Suprapubic skin (tissue), 4 donors: ENCODE results near the gene DNAJB5. TPM values are rescaled to one million over a fixed set of nuclear protein-coding genes. Genes with fewer than 3 reads are reported as not detected.

Source experiments
- DNase-seq, 2 donors: peaks; one replicate each; pipeline ENCODE4 v3.0.0-alpha.2; 2019; ENCODE audit warnings: low spot score in 2 of 2
- H3K27ac ChIP-seq: fragments of 200-600 bp; sonication (generic); one replicate; pipeline ENCODE4 v1.5.1; 2019
- H3K27me3 ChIP-seq: fragments of 200-600 bp; sonication (generic); one replicate; pipeline ENCODE4 v1.5.1; 2019
- H3K36me3 ChIP-seq: fragments of 200-600 bp; sonication (generic); one replicate; pipeline ENCODE4 v1.5.1; 2019
- H3K4me1 ChIP-seq: fragments of 200-600 bp; sonication (generic); one replicate; pipeline ENCODE4 v1.5.1; 2019
- H3K4me3 ChIP-seq: fragments of 200-600 bp; sonication (generic); one replicate; pipeline ENCODE4 v1.5.1; 2019; ENCODE audit warnings: mild to moderate bottlenecking
- H3K9me3 ChIP-seq: fragments of 200-600 bp; sonication (generic); one replicate; pipeline ENCODE4 v1.5.1; 2019
- CTCF ChIP-seq, 2 donors: fragments of 200-600 bp in 1 of 2; fragments of 450-650 bp in 1 of 2; sonication (generic) in 1 of 2; IDR thresholded peaks; one replicate each; pipeline ENCODE4 v1.5.1; 2016 to 2019; ENCODE audit warnings: antibody characterized with exemption in 2 of 2, mild to moderate bottlenecking in 1 of 2, moderate library complexity in 1 of 2
- EP300 ChIP-seq: sonication (generic); formaldehyde crosslinking; IDR thresholded peaks from one replicate; pipeline ENCODE4 v1.6.1; 2017; ENCODE audit warnings: antibody characterized with exemption
- POLR2A ChIP-seq, 2 donors: fragments of 450-650 bp; IDR thresholded peaks; one replicate each; pipeline ENCODE4 v1.6.1; 2017; ENCODE audit warnings: antibody characterized with exemption in 2 of 2, mild to moderate bottlenecking in 2 of 2, moderate library complexity in 2 of 2
- POLR2AphosphoS5 ChIP-seq, 3 donors: sonication (generic); formaldehyde crosslinking; IDR thresholded peaks; one replicate each; pipeline ENCODE4 v1.6.1; 2017; ENCODE audit warnings: antibody characterized with exemption in 3 of 3
- WGBS: methylation state at CpG from one replicate; pipeline ENCODE4 v1.1.5; 2018; 5-methylcytosine and 5-hydroxymethylcytosine counted together
- total RNA-seq, 4 donors: library from RNA; depleted of rRNA; stranded (reverse); fragments of >200 nt; gene quantifications; one replicate each; pipeline ENCODE4 v1.1.0, GENCODE V29; 2016

DNAJB5 gene
- total RNA-seq, 4 donors from 2014 or later = 0.98 to 4.7 (median 1.6) TPM

- Histone ChIP-seq H3K27me3 (no peaks in the 10 kb centered on the region), H3K4me1 (peaks cover 21% of the 10 kb centered on the region), H3K4me3 (no peak overlapping the region), H3K9me3 (no peaks in the 10 kb centered on the region), H3K36me3 (no peaks in the 10 kb centered on the region), H3K27ac (no peak overlapping the region)
- no peak for DNase-seq
- 0% methylated on average over 1 of the region's 1 CpG for WGBS
- TF ChIP-seq CTCF (IDR thresholded peaks at IDR 0.05) (no peak), POLR2AphosphoS5 (IDR thresholded peaks at IDR 0.05) (no peak), POLR2A (IDR thresholded peaks at IDR 0.05) (no peak), EP300 (no peak)
Observed at GRCh38 chr9:34984049-34984448, 5.5 kb upstream of the DNAJB5 start.

GRCh38 chr9:34985311-34985899, 4.1 kb upstream of the DNAJB5 start:
- Histone ChIP-seq H3K36me3 (no peaks in the 10 kb centered on the region), H3K27ac (no peak overlapping the region), H3K4me3 (no peak overlapping the region), H3K27me3 (no peaks in the 10 kb centered on the region), H3K4me1 (peaks cover 30% of the 10 kb centered on the region), H3K9me3 (no peaks in the 10 kb centered on the region)
- 22% methylated on average over 4 of the region's 7 CpGs for WGBS
- TF ChIP-seq CTCF (IDR thresholded peaks at IDR 0.05) (peak; percentile 34 to 67), POLR2A (IDR thresholded peaks at IDR 0.05) (no peak)
- DNase-seq = no peak

GRCh38 chr9:34986540-34987047, 3.0 kb upstream of the DNAJB5 start:
- no peak overlapping the region for H3K4me3 ChIP-seq
- TF ChIP-seq EP300 = no peak
- no peak for TF ChIP-seq POLR2AphosphoS5 (IDR thresholded peaks at IDR 0.05)
- no peak for TF ChIP-seq CTCF (IDR thresholded peaks at IDR 0.05)
- no peak for TF ChIP-seq POLR2A (IDR thresholded peaks at IDR 0.05)
- DNase-seq = no peak
- no peaks in the 10 kb centered on the region for H3K36me3 ChIP-seq
- H3K9me3 ChIP-seq = no peaks in the 10 kb centered on the region
- H3K27me3 ChIP-seq = no peaks in the 10 kb centered on the region
- 36% methylated on average over 9 of the region's 9 CpGs for WGBS
- no peak overlapping the region for H3K27ac ChIP-seq
- peaks cover 41% of the 10 kb centered on the region for H3K4me1 ChIP-seq

- H3K27ac ChIP-seq = no peak overlapping the region
- no peak for DNase-seq
- H3K4me3 ChIP-seq = no peak overlapping the region
- TF ChIP-seq EP300 = no peak
- TF ChIP-seq POLR2AphosphoS5 (IDR thresholded peaks at IDR 0.05) = no peak
- TF ChIP-seq POLR2A (IDR thresholded peaks at IDR 0.05) = no peak
- no peak for TF ChIP-seq CTCF (IDR thresholded peaks at IDR 0.05)
- H3K9me3 ChIP-seq = no peaks in the 10 kb centered on the region
- H3K36me3 ChIP-seq = no peaks in the 10 kb centered on the region
- H3K27me3 ChIP-seq = no peaks in the 10 kb centered on the region
- H3K4me1 ChIP-seq = peaks cover 49% of the 10 kb centered on the region
- 69% methylated on average over 7 of the region's 7 CpGs for WGBS
Observed at GRCh38 chr9:34987160-34987901, 2.2 kb upstream of the DNAJB5 start.

GRCh38 chr9:34988218-34989002, 1.1 kb upstream of the DNAJB5 start:
- H3K36me3 ChIP-seq = no peaks in the 10 kb centered on the region
- no peaks in the 10 kb centered on the region for H3K27me3 ChIP-seq
- WGBS = 16% methylated on average over 25 of the region's 25 CpGs
- H3K4me1 ChIP-seq = peaks cover 58% of the 10 kb centered on the region
- peak overlapping the region; percentile 48 for H3K27ac ChIP-seq
- peak overlapping the region; percentile 80 for H3K4me3 ChIP-seq
- TF ChIP-seq POLR2A (IDR thresholded peaks at IDR 0.05) (no peak), CTCF (IDR thresholded peaks at IDR 0.05) (no peak), EP300 (no peak), POLR2AphosphoS5 (IDR thresholded peaks at IDR 0.05) (no peak)
- H3K9me3 ChIP-seq = no peaks in the 10 kb centered on the region
- DNase-seq = no peak
